Panc1 (cell line): Measurements from ENCODE around the gene TPST2. TPM values are rescaled to one million over a fixed set of nuclear protein-coding genes. Genes with fewer than 3 reads are reported as not detected.

Experiments used
- ATAC-seq: fragments of 200-7000 bp; cut with Tn5 transposase; 2 replicates; pipeline ENCODE4 v1.9.1; 2020; ENCODE audit warnings: mild to moderate bottlenecking, moderate library complexity
- BruUV-seq: library from RNA; stranded (reverse); fragments of 400-500 nt; replicated peaks from 2 replicates; lab custom pipeline; 2021; lab: Mats Ljungman, UMichigan
- CTCF ChIA-PET: fragments of 300-600 bp; sonication (Branson Sonifier 250); formaldehyde crosslinking; loops from one replicate; lab custom pipeline; 2022; ENCODE audit warnings: antibody characterized with exemption; lab: Charles Lee
- POLR2A ChIA-PET: fragments of 300-600 bp; sonication (Branson Sonifier 250); formaldehyde crosslinking; loops from one replicate; lab custom pipeline; 2022; ENCODE audit warnings: antibody characterized with exemption; lab: Charles Lee
- DNase-seq: peaks from one replicate; pipeline ENCODE4 v3.0.0-alpha.2; 2010; ENCODE audit warnings: low read depth, low spot score
- H3K27ac ChIP-seq: 2 replicates; pipeline ENCODE4 v1.5.1; 2011; ENCODE audit warnings: mild to moderate bottlenecking, low read length, inconsistent platforms
- H3K27me3 ChIP-seq: fragments of 200-500 bp; sonication (Bioruptor generic); 2 replicates; pipeline ENCODE4 v1.6.0; 2014; ENCODE audit warnings: low read length, inconsistent platforms; ENCODE audit not compliant: control insufficient read depth, insufficient read depth
- H3K36me3 ChIP-seq: fragments of 200-500 bp; sonication (Bioruptor generic); 2 replicates; pipeline ENCODE4 v1.5.1; 2014; ENCODE audit warnings: inconsistent platforms, mild to moderate bottlenecking, low read length, moderate library complexity; ENCODE audit not compliant: control insufficient read depth, insufficient read depth
- H3K4me1 ChIP-seq: 2 replicates; pipeline ENCODE4 v1.5.1; 2011; ENCODE audit warnings: inconsistent platforms, mild to moderate bottlenecking, low read length, moderate library complexity; ENCODE audit not compliant: control insufficient read depth, insufficient read depth
- H3K4me3 ChIP-seq, 2 experiments: 2 replicates each; pipeline ENCODE4 v1.5.1; 2011 to 2012; ENCODE audit warnings: low read depth in 2 of 2, low read length in 2 of 2, mild to moderate bottlenecking in 2 of 2, inconsistent platforms in 1 of 2, moderate library complexity in 1 of 2
- H3K9me3 ChIP-seq: fragments of 200-500 bp; sonication (Bioruptor generic); 2 replicates; pipeline ENCODE4 v1.5.1; 2014; ENCODE audit warnings: low read depth, mild to moderate bottlenecking, inconsistent platforms, low read length, moderate library complexity; ENCODE audit not compliant: control insufficient read depth, insufficient read depth
- POLR2AphosphoS5 ChIP-seq: IDR thresholded peaks from 2 replicates; pipeline ENCODE4 v1.6.1; 2012; ENCODE audit warnings: mild to moderate bottlenecking, low read depth, low read length, moderate library complexity
- REST ChIP-seq, 2 experiments: IDR thresholded peaks; 2 replicates each; pipeline ENCODE4 v1.6.1; 2011 to 2012; ENCODE audit warnings: low read depth in 2 of 2, control low read depth in 1 of 2, low read length in 1 of 2, mild to moderate bottlenecking in 1 of 2, moderate library complexity in 1 of 2; ENCODE audit not compliant: insufficient read depth in 1 of 2
- SIN3A ChIP-seq: IDR thresholded peaks from 2 replicates; pipeline ENCODE4 v1.6.1; 2012; ENCODE audit warnings: low read depth, mild to moderate bottlenecking, low read length, moderate library complexity, borderline replicate concordance; ENCODE audit not compliant: insufficient read depth
- TCF7L2 ChIP-seq: IDR thresholded peaks from 2 replicates; pipeline ENCODE4 v1.6.1; 2011; ENCODE audit warnings: mild to moderate bottlenecking, low read depth, low read length, inconsistent platforms
- in situ Hi-C: cut with HindIII; loops from 2 replicates; pipeline ENCODE4 v1.10.0; 2016; ENCODE audit warnings: low sequenced_read_pairs, low pct_unique_long_range_greater_than_20kb
- intact Hi-C: fragments of 100-400 bp; cut with micrococcal nuclease; formaldehyde crosslinking; loops from one replicate; pipeline ENCODE4 v1.10.0; 2022; ENCODE audit not compliant: unreplicated experiment
- total RNA-seq: library from RNA; stranded (reverse); gene quantifications from one replicate; pipeline ENCODE4 v1.2.1, GENCODE V29; 2021; ENCODE audit not compliant: unreplicated experiment
- TF ChIP-seq, protein P1 (sequence below): fragments of 450-650 bp; IDR thresholded peaks from 2 replicates; pipeline ENCODE4 v1.5.1; 2017; ENCODE audit warnings: mild to moderate bottlenecking

TPST2 gene
- total RNA-seq, 1 experiment from 2014 or later: 7.1 TPM

DNA sequence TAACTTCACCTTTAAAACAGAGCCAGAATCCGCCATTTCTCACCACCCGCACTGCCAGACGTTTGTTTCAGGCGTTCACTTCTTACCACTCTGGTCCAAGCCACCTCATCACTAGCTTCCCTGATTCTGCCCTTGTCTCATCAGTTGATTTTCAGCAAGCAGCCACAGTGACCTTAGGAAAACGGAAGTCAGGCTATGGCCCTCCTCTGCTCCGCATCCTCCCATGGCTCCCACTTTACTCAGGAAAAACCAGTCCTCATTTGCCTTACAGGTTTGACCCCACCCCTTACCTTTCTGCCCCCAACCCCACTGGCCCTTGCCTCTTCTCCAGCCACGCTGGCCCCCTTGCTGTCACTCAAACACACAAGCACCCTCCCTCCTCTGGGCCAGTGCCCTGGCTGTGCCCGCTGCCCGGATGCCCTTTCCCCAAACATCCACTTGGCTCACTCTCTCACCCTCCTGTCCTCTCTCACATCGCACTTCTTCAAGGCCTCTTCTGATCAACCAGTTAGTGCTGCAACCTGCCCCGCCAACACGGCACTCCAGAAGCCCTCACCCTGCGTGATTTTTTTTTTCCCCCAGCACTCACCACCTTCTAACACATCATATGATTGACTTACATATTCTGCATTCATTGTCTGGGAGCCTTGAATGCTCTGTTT is 18.9 kb downstream of the TPST2 start:
- in situ Hi-C loops: no loop called here
- intact Hi-C loops: no loop called here
- ChIA-PET POLR2A (no interaction called here), CTCF (no interaction called here)
- no peak overlapping the region for H3K4me3 ChIP-seq
- H3K36me3 ChIP-seq: no peaks in the 10 kb centered on the region
- no peaks in the 10 kb centered on the region for H3K9me3 ChIP-seq
- no peaks in the 10 kb centered on the region; the same call in 1 of the 2 replicates for H3K4me1 ChIP-seq
- H3K27ac ChIP-seq: no peak overlapping the region
- TF ChIP-seq POLR2AphosphoS5 (no peak), TCF7L2 (no peak), REST (IDR thresholded peaks at IDR 0.05; ENCODE audit: insufficient read depth in 1 of 2, low read depth in 2 of 2, low read length in 1 of 2) (no peak), SIN3A (no peak)
- TF ChIP-seq, protein P1, sequence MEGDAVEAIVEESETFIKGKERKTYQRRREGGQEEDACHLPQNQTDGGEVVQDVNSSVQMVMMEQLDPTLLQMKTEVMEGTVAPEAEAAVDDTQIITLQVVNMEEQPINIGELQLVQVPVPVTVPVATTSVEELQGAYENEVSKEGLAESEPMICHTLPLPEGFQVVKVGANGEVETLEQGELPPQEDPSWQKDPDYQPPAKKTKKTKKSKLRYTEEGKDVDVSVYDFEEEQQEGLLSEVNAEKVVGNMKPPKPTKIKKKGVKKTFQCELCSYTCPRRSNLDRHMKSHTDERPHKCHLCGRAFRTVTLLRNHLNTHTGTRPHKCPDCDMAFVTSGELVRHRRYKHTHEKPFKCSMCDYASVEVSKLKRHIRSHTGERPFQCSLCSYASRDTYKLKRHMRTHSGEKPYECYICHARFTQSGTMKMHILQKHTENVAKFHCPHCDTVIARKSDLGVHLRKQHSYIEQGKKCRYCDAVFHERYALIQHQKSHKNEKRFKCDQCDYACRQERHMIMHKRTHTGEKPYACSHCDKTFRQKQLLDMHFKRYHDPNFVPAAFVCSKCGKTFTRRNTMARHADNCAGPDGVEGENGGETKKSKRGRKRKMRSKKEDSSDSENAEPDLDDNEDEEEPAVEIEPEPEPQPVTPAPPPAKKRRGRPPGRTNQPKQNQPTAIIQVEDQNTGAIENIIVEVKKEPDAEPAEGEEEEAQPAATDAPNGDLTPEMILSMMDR: no peak
- DNase-seq (no peak), ATAC-seq (no peak)
- BruUV-seq: no TSS peak
- no peaks in the 10 kb centered on the region for H3K27me3 ChIP-seq

DNA sequence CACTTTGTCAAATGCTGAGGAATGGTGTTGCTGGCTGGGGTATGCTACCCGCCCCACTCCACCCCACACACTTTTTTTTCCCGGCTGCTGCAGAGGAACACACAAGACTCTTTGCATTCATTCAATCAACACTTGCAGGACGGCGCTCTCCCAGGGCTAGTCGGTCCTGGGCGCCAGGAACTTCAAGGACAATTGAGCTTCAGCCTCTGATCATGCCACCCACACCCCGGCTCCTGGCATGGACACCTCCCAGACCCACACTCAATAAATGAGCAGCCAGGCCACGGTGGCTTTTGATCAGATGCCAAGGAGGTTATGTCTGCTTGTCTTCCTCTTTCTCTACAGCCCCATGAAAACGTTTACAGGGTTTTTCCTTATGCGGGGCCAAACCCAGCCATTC is 19.8 kb downstream of the TPST2 start:
- H3K36me3 ChIP-seq: no peaks in the 10 kb centered on the region
- no peak for TF ChIP-seq POLR2AphosphoS5
- no peak for TF ChIP-seq TCF7L2
- TF ChIP-seq SIN3A: no peak
- TF ChIP-seq, protein P1: no peak
- TF ChIP-seq REST (IDR thresholded peaks at IDR 0.05; ENCODE audit: insufficient read depth in 1 of 2, low read depth in 2 of 2, low read length in 1 of 2): no peak
- intact Hi-C loops (no loop called here), in situ Hi-C loops (no loop called here)
- no peaks in the 10 kb centered on the region for H3K27me3 ChIP-seq
- BruUV-seq: no TSS peak
- no peaks in the 10 kb centered on the region; the same call in 1 of the 2 replicates for H3K4me1 ChIP-seq
- DNase-seq (no peak), ATAC-seq (no peak)
- ChIA-PET CTCF (no interaction called here), POLR2A (no interaction called here)
- no peak overlapping the region for H3K4me3 ChIP-seq
- no peak overlapping the region for H3K27ac ChIP-seq
- H3K9me3 ChIP-seq: no peaks in the 10 kb centered on the region
